BE2C (cell line): Measurements from ENCODE around the gene PPP1R9B.
A peak's percentile ranks its signal among the peaks of the same experiment; 100 is the strongest.

Source experiments
- DNase-seq: peaks from one replicate; pipeline ENCODE4 v3.0.0-alpha.2; 2020
- H3K27me3 ChIP-seq: fragments of 250-450 bp; sonication (Bioruptor Pico); 2 replicates; pipeline ENCODE4 v1.5.1; 2020; ENCODE audit warnings: mild to moderate bottlenecking
- H3K36me3 ChIP-seq: fragments of 250-450 bp; sonication (Bioruptor Pico); 2 replicates; pipeline ENCODE4 v1.5.1; 2020; ENCODE audit warnings: mild to moderate bottlenecking
- H3K4me1 ChIP-seq: fragments of 250-450 bp; sonication (Bioruptor Pico); 2 replicates; pipeline ENCODE4 v1.5.1; 2020
- H3K4me3 ChIP-seq: 2 replicates; pipeline ENCODE4 v1.5.1; 2011; ENCODE audit warnings: low read depth, low read length
- H3K9me3 ChIP-seq: fragments of 250-450 bp; sonication (Bioruptor Pico); 2 replicates; pipeline ENCODE4 v1.5.1; 2020
- TF ChIP-seq, protein P1 (sequence below): IDR thresholded peaks from 2 replicates; pipeline ENCODE4 v1.5.1; 2012; ENCODE audit warnings: mild to moderate bottlenecking, low read depth, low read length

Gene PPP1R9B

DNA sequence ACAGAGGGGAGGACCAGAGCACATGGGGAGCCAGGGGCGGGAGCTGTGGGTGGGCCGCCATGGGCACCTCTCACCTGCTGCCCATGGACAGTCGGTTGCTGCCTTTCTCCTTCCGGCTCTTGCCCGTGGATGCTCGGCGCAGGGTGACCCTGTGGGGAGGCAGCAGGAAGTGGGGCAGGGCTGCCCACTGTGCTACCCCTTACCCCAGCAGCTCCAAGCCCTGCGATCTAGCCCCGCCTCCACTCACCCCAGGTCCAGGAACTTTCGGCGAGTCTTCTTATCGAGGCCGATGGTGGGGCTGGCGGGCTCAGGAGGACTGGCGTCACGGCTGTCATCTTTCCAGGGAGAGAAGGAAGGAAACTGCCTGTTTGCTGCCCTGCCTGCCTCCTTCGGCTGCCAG is 34.7 kb downstream of the PPP1R9B start:
- no peaks in the 10 kb centered on the region for H3K36me3 ChIP-seq
- DNase-seq, result no peak
- H3K4me1 ChIP-seq, result peaks cover 8% of the 10 kb centered on the region
- no peak overlapping the region for H3K4me3 ChIP-seq
- H3K9me3 ChIP-seq, result no peaks in the 10 kb centered on the region
- H3K27me3 ChIP-seq, result no peaks in the 10 kb centered on the region
- TF ChIP-seq, protein P1, sequence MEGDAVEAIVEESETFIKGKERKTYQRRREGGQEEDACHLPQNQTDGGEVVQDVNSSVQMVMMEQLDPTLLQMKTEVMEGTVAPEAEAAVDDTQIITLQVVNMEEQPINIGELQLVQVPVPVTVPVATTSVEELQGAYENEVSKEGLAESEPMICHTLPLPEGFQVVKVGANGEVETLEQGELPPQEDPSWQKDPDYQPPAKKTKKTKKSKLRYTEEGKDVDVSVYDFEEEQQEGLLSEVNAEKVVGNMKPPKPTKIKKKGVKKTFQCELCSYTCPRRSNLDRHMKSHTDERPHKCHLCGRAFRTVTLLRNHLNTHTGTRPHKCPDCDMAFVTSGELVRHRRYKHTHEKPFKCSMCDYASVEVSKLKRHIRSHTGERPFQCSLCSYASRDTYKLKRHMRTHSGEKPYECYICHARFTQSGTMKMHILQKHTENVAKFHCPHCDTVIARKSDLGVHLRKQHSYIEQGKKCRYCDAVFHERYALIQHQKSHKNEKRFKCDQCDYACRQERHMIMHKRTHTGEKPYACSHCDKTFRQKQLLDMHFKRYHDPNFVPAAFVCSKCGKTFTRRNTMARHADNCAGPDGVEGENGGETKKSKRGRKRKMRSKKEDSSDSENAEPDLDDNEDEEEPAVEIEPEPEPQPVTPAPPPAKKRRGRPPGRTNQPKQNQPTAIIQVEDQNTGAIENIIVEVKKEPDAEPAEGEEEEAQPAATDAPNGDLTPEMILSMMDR, result no peak

DNA sequence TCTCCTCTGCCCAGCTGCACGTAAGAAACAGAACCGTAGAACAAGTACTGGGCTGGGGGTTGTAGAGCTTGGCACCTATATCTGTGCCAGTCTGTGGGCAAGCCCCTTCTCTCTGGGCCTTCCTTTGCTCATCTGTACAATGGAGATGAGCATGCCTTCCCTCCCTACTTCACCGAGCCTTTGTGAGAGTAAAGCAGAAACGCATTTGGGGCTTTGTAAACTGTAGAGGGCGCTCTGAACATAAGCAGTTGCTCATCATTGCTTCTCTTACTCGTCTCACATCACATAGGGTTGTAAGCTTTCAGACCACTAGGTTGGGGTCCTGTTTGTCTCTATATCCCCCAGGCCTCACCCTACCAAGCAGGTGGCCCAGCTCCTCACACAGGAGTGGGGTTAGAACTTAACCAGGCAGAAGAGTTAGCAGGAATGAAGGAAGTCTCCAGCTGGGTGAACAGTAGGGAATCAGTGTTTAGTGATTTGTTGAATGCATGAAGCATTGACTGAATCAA is 35.6 kb downstream of the PPP1R9B start:
- TF ChIP-seq, protein P1, result peak; percentile 87
- Histone ChIP-seq H3K9me3 (no peaks in the 10 kb centered on the region), H3K27me3 (no peaks in the 10 kb centered on the region), H3K4me1 (peaks cover 8% of the 10 kb centered on the region), H3K36me3 (no peaks in the 10 kb centered on the region), H3K4me3 (no peak overlapping the region)
- peak; percentile 57 for DNase-seq

DNA sequence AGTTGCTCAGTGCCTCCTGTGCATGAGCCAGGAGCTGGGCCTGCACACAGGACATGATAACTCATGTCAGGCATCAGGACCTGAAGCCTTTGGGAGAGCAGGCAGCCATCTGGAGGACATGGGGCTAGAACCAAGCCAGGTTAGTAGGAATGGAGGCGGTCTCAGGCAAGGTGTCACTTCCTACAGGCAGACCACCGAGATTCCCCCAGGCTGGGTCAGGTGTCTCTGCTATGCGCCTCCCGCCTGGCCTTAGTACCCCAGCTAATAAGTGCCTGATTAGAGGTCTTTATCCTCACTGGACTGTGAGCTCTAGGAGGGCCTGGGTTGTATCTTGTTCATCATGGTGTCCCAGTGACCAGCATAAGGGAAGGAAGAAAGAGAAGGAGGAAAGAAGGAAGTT is 36.1 kb downstream of the PPP1R9B start:
- DNase-seq, result no peak
- TF ChIP-seq, protein P1, result no peak
- no peaks in the 10 kb centered on the region for H3K36me3 ChIP-seq
- H3K4me1 ChIP-seq, result peaks cover 8% of the 10 kb centered on the region
- no peak overlapping the region for H3K4me3 ChIP-seq
- no peaks in the 10 kb centered on the region for H3K9me3 ChIP-seq
- no peaks in the 10 kb centered on the region for H3K27me3 ChIP-seq

DNA sequence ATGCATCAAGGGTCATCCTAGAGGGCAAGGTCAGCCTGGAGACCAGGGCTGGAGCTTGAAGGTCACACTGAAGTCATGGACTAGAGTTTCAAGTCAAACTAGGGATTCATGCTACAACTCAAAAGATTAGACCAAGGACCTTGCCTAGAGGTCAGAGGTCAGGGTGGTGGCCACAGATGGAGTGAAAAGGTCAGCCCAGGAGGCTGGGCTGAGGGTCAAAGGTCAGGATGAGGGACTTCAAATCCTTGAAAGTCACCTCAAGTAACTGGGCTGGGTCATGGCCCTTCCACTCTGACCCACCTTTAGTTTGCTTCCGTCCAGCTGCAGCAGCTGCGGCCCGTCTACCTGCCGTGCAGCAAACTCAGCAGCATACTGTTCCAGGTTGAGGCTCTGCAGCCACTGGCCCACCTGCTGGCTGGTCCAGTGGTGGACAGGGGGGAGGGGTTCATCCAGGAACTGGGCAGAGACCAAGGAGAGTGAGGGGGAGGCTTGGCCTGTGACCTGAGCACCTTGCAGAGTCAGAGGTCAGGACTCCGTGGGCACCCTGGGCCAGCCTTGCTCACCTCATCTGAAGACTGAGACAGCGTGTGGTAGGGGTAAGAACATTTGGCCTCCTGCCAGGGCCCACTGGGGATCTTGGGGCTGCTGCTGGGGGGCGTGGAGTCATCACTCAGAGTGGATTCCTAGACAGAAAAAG is 36.7 kb downstream of the PPP1R9B start:
- no peaks in the 10 kb centered on the region for H3K9me3 ChIP-seq

DNA sequence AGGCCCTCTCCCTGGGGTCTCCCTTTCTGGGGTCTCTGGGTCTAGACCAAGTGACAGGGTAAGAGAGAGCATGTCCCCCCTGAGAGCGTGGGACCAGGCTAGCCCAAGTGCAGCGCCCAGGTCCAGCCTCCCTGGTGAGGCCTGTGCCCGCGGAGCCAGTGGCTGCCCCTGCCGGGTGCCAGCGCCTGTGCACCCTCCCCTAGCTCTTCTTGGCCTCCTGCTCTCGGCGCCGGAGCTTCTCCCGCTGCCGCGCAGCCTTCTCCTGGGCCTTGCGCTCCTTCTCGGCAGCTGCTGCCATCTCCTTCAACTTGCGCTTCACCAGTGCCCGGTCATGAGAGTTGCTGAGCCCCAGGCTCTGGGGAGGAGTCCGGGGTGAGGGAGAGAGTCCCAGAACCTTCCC is 37.8 kb downstream of the PPP1R9B start:
- DNase-seq, result no peak
- peaks cover 8% of the 10 kb centered on the region for H3K4me1 ChIP-seq
- TF ChIP-seq, protein P1, result no peak
- H3K27me3 ChIP-seq, result no peaks in the 10 kb centered on the region
- no peak overlapping the region for H3K4me3 ChIP-seq
- no peaks in the 10 kb centered on the region; the same call in 1 of the 2 replicates for H3K36me3 ChIP-seq
- H3K9me3 ChIP-seq, result no peaks in the 10 kb centered on the region

More for the DNA sequence above, 36.7 kb downstream of the PPP1R9B start:
- Histone ChIP-seq H3K27me3 (no peaks in the 10 kb centered on the region), H3K4me1 (peaks cover 8% of the 10 kb centered on the region), H3K4me3 (no peak overlapping the region), H3K36me3 (no peaks in the 10 kb centered on the region)
- no peak for DNase-seq
- TF ChIP-seq, protein P1, result no peak
